ENCODE measurements around the gene DDX10.

Gene DDX10

GRCh38 chr11:108947654-108948570 lies 283.0 kb downstream of the DDX10 start:
- DNase-seq, result no peak

- DNase-seq, result no peak
Measured at GRCh38 chr11:108958368-108959104, 293.7 kb downstream of the DDX10 start.

GRCh38 chr11:108959105-108959761 lies 294.4 kb downstream of the DDX10 start:
- no peak for DNase-seq

- no peak for DNase-seq
Measured at GRCh38 chr11:108959874-108960273, 295.0 kb downstream of the DDX10 start.

GRCh38 chr11:108960501-108960900 lies 295.6 kb downstream of the DDX10 start:
- DNase-seq, result no peak

- DNase-seq, result no peak
Measured at GRCh38 chr11:108961095-108961494, 296.2 kb downstream of the DDX10 start.

- no peak for DNase-seq
Measured at GRCh38 chr11:108963118-108963517, 298.2 kb downstream of the DDX10 start.

- DNase-seq, result no peak
Measured at GRCh38 chr11:108965306-108966001, 300.6 kb downstream of the DDX10 start.

- DNase-seq, result no peak
Measured at GRCh38 chr11:108966206-108966605, 301.3 kb downstream of the DDX10 start.

GRCh38 chr11:108966978-108967377 lies 302.1 kb downstream of the DDX10 start:
- DNase-seq, result no peak

GRCh38 chr11:108967571-108967970 lies 302.7 kb downstream of the DDX10 start:
- no peak for DNase-seq

- no peak for DNase-seq
Measured at GRCh38 chr11:108970221-108970991, 305.5 kb downstream of the DDX10 start.

GRCh38 chr11:108973402-108974162 lies 308.7 kb downstream of the DDX10 start:
- DNase-seq, result no peak

- no peak for DNase-seq
Measured at GRCh38 chr11:108975026-108975425, 310.2 kb downstream of the DDX10 start.

- no peak for DNase-seq
Measured at GRCh38 chr11:108975641-108976071, 310.8 kb downstream of the DDX10 start.

- no peak for DNase-seq
Measured at GRCh38 chr11:108983636-108984420, 319.0 kb downstream of the DDX10 start.

- DNase-seq, result no peak
Measured at GRCh38 chr11:108984523-108984922, 319.7 kb downstream of the DDX10 start.

GRCh38 chr11:108985236-108985944 lies 320.5 kb downstream of the DDX10 start:
- no peak for DNase-seq

- no peak for DNase-seq
Measured at GRCh38 chr11:108985945-108986279, 321.0 kb downstream of the DDX10 start.
